Measurements from ENCODE around the gene ANXA11. TPM values are rescaled to one million over a fixed set of nuclear protein-coding genes. Genes with fewer than 3 reads are reported as not detected.

Gene ANXA11
- total and polyA plus RNA-seq, 2 of the 8 experiments (the other 6 are each of a cell fraction or from before 2014, with no cell fraction given): 40.5 to 84.9 TPM

GRCh38 chr10:80174641-80175395, 30.5 kb downstream of the ANXA11 start (continued):
- no peak for TF ChIP-seq KDM1A (IDR thresholded peaks at IDR 0.05; ENCODE audit: borderline replicate concordance, low read length)
